ENCODE measurements around the gene MSANTD1.

MSANTD1 gene

DNA sequence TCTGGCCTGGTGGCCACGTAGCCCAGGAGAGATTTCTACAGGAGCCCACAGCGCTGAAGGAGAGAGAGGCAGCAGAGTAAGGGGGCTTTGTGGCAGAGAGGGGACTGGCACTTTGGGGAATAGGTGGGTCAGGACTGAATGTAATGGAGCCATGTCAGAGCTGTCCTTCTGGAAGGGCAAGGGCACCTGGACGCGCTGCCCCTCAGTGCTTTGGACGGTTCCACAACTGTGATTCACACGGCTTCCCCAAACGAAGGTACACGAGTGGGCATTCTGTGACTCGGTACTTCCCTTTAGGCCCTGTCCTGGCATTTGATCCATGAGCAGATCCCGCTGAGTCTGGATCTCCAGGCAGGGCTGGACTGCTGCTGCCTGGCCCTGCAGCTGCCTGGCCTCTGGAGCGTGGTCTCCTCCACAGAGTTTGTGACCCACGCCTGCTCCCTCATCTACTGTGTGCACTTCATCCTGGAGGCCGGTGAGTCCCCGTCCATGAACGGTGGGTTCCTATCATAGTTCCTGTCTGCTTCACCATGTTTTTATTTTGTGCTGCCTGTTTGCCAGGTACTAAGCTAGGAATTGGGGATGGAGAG is 35.2 kb upstream of the MSANTD1 start:
- Mint-ChIP-seq H3K27me3 (ENCODE audit: low read depth, poor library complexity) (peaks cover 5% of the 10 kb centered on the region), H3K4me3 (no peak overlapping the region), H3K27ac (peak overlapping the region; percentile 94), H3K9me3 (no peaks in the 10 kb centered on the region), H3K36me3 (ENCODE audit: low read depth) (peaks cover 77% of the 10 kb centered on the region), H3K4me1 (no peaks in the 10 kb centered on the region)
- DNase-seq = no peak
- TF ChIP-seq, protein P1, sequence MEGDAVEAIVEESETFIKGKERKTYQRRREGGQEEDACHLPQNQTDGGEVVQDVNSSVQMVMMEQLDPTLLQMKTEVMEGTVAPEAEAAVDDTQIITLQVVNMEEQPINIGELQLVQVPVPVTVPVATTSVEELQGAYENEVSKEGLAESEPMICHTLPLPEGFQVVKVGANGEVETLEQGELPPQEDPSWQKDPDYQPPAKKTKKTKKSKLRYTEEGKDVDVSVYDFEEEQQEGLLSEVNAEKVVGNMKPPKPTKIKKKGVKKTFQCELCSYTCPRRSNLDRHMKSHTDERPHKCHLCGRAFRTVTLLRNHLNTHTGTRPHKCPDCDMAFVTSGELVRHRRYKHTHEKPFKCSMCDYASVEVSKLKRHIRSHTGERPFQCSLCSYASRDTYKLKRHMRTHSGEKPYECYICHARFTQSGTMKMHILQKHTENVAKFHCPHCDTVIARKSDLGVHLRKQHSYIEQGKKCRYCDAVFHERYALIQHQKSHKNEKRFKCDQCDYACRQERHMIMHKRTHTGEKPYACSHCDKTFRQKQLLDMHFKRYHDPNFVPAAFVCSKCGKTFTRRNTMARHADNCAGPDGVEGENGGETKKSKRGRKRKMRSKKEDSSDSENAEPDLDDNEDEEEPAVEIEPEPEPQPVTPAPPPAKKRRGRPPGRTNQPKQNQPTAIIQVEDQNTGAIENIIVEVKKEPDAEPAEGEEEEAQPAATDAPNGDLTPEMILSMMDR (IDR thresholded peaks at IDR 0.05) = no peak

- no peak for DNase-seq
- Mint-ChIP-seq H3K36me3 (ENCODE audit: low read depth) (peaks cover 66% of the 10 kb centered on the region), H3K27me3 (ENCODE audit: low read depth, poor library complexity) (peaks cover 5% of the 10 kb centered on the region), H3K9me3 (no peaks in the 10 kb centered on the region), H3K4me1 (no peaks in the 10 kb centered on the region), H3K4me3 (no peak overlapping the region), H3K27ac (no peak overlapping the region)
- TF ChIP-seq, protein P1 (IDR thresholded peaks at IDR 0.05) = no peak
Observed at GRCh38 chr4:3215256-3215655, 33.7 kb upstream of the MSANTD1 start.

DNA sequence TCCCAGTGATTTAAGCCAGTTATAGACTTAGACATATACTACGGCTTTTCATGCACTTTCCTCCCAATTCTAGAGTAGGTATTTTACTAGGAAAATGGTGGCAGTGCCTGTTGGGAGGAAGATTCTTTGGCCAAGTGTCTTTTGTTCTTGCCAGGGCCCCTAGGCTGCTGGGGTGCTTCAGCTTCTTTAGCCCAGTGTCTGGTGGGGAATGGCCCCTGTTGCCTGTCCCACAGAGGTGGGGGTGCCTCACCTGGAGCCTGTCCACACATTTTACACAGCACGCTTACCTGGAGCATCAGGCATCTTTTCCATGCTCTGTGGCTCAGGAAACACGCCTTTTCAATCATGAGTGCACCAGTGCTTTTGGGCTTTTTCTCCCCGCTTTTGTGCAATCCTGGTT is 33.2 kb upstream of the MSANTD1 start:
- Mint-ChIP-seq H3K27me3 (ENCODE audit: low read depth, poor library complexity) (peaks cover 5% of the 10 kb centered on the region), H3K4me3 (no peak overlapping the region), H3K27ac (no peak overlapping the region), H3K4me1 (no peaks in the 10 kb centered on the region), H3K36me3 (ENCODE audit: low read depth) (peaks cover 62% of the 10 kb centered on the region), H3K9me3 (no peaks in the 10 kb centered on the region)
- DNase-seq = no peak
- TF ChIP-seq, protein P1 (IDR thresholded peaks at IDR 0.05) = no peak

GRCh38 chr4:3217266-3217665 is 31.7 kb upstream of the MSANTD1 start:
- Mint-ChIP-seq H3K27me3 (ENCODE audit: low read depth, poor library complexity) (peaks cover 5% of the 10 kb centered on the region), H3K4me1 (no peaks in the 10 kb centered on the region), H3K27ac (no peak overlapping the region), H3K9me3 (no peaks in the 10 kb centered on the region), H3K36me3 (ENCODE audit: low read depth) (peaks cover 65% of the 10 kb centered on the region), H3K4me3 (no peak overlapping the region)
- DNase-seq = no peak
- TF ChIP-seq, protein P1 (IDR thresholded peaks at IDR 0.05) = no peak

DNA sequence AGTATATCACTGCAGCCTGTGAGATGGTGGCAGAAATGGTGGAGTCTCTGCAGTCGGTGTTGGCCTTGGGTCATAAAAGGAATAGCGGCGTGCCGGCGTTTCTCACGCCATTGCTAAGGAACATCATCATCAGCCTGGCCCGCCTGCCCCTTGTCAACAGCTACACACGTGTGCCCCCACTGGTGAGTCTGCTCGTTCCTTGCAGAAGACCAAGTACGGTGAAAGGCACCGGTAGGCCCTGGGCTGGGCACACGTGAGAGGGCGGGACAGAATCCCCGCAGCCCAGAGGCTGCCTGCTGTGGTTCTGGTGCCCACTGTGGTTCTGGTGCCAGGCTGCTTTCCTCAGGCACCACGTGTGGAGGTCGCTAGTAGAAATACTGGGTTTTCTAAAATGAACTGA is 31.2 kb upstream of the MSANTD1 start:
- TF ChIP-seq, protein P1 (IDR thresholded peaks at IDR 0.05) = no peak
- Mint-ChIP-seq H3K27me3 (ENCODE audit: low read depth, poor library complexity) (peaks cover 5% of the 10 kb centered on the region), H3K36me3 (ENCODE audit: low read depth) (peaks cover 65% of the 10 kb centered on the region), H3K4me1 (no peaks in the 10 kb centered on the region), H3K27ac (no peak overlapping the region), H3K9me3 (no peaks in the 10 kb centered on the region), H3K4me3 (no peak overlapping the region)
- no peak for DNase-seq
